GM19240 (cell line): ENCODE results near the gene CFAP157.
"Not testable (repeated sequence)": the region's sequence is repeated elsewhere in the genome, so short reads cannot be mapped to it uniquely, and the experiment has no call there.

Experiments used
- DNase-seq: peaks from one replicate; pipeline ENCODE4 v3.0.0; 2011; ENCODE audit warnings: low spot score; ENCODE audit not compliant: insufficient read length

CFAP157 gene

DNA sequence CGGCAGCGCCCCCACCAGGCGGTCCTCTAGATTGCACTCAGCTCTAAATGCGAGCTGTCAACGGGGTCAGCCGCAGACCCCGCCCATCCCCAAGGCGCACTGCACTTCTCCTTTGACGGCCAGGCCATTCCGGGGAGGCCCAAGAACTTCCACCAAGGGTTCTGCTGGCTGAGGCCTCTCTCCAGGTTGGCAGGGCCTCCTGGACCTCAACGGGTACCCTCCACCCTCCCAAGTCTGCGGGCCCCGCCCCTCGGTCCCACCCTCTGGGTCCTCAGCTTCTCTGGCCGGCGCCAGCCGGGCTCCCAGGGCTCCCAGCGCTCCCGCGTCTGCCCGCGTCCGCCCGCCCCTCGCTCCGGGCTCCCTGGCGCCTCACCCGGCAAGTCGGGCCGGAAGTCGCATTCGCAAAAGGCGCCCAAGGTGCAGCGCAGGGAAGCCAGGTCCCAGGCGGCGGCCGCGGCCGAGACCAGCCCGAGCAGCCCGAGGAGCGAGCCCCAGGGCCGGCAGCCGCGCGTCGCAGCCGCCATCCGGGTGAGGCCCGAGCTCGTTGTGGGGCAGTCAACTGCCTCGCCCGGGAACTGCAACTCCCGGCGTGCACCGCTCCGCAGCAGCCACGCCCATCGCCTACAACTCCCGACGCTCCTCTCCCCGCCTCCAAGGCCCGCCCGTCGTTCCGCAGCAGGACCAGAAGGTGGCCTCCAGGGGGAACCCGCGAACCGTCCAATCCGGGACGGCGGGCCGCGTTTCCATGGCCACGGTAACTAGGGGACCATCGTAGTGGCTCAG, 28.1 kb downstream of the CFAP157 start, which contains the start of gene TOR2A:
Gene TOR2A, minus strand, starts transcription at position 548 of the 783 bp plus-strand sequence. Its CDS starts 24 bp downstream, at position 524.
- peak; percentile 99 for DNase-seq

DNA sequence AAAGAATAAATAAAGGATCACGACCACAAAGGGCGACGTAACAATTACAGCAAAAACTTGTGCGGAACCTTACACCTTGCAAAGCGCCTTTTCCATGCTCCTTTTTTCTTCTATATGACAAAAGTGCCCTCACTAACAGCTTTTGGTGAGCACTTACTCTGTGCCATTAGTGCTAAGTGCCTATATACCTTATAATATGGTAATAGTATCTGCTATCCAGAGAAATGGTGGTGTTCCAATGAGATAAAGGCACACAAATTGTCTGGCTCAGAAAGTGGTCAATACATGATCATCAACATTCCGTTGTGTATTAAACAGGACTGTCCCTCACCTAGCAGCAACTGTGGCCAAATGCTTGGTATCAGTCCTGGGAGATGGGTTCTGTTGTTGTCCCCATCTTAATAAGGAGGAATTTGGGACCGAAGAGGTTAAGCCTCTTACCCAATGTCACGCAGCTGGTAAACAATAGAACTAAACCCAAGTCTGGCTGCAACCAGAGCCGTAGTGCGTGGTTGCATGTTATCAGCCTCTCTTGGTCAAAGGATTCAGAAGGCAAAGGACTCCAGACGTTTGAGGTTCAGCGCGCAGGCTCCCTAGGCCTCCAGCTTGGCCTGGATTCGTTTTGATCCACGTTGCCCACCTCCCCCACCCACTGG, 28.9 kb downstream of the CFAP157 start:
- DNase-seq, result no peak

DNA sequence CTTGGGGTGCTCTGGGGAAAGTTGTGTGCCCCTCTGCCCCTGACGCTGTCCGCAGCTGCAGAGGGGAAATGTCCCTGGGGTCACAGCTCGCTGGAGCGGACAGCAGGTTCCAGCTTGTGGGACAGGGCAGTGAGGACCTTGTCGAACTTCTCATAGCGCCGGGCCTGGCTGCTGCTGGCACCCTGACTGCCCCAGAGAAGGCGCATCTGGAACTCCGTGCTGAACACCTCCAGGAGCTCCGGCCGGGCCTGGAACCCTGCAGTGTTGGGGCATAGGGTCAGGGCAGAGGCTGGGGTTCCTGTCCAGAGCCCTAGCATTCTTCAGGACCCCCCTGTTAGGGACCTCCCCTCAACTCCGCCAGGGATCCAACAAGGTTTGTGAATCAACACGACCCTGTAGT, 31.9 kb downstream of the CFAP157 start:
- no peak for DNase-seq

DNA sequence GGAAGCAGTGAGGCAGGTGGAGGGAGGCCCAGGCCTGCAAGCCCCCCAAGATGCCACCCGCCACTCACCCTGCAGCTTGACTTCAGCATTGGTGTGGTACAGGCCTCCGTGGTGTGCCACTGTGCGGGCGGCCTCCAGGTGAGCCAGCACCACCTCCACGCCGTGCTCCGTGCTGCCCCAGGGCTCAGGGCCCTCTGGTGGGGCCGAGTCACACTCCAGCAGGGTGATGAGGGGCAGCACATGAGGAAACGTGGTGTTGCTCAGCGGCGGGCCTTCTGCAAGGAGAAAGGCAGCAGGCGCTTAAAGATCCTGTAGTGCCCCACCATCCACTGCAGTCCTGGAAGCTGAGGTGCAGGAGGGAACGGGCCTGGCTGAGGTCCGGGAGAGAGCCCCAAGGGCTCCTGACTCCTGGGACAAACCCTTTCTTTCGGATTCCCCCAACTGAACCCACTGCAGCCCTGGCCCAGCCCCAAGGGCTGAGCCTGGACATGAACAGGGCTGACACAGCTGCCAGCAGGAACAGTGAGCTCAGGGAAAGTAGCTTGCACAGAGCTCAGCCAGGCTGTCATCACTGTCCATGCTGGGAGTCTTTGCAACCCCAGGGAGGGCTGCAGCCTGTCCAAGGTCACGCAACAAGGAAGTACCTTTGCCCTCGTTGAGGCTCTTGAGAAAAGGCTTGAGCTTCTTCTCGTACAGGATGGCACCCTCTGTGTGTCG, 33.0 kb downstream of the CFAP157 start:
- no peak for DNase-seq

DNA sequence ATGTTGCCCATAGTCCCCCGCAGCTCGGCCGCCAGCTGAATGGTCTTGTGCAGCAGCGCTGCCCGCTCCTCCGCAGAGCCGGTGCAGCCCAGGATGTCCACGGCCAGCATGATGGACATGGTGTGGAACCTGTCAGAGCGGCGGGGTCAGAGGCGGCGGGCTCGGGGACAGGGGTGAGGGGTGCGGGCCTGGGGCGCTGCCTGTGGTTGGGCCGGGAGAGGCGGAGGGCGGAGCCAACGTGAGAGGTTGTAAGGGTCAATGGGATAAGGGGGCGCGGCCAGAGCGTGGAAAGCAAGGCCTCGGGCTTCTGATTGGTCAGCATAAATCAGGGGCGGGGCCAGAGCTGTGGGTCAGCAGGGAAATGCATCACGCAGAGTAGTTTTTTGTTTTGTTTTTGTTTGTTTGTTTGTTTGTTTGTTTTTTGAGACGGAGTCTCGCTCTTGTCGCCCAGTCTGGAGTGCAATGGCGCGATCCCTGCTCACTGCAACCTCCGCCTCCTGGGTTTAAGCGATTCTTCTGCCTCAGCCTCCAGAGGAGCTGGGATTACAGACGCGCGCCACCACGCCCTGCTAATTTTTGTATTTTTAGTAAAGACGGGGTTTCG, 35.1 kb downstream of the CFAP157 start:
- no peak for DNase-seq

DNA sequence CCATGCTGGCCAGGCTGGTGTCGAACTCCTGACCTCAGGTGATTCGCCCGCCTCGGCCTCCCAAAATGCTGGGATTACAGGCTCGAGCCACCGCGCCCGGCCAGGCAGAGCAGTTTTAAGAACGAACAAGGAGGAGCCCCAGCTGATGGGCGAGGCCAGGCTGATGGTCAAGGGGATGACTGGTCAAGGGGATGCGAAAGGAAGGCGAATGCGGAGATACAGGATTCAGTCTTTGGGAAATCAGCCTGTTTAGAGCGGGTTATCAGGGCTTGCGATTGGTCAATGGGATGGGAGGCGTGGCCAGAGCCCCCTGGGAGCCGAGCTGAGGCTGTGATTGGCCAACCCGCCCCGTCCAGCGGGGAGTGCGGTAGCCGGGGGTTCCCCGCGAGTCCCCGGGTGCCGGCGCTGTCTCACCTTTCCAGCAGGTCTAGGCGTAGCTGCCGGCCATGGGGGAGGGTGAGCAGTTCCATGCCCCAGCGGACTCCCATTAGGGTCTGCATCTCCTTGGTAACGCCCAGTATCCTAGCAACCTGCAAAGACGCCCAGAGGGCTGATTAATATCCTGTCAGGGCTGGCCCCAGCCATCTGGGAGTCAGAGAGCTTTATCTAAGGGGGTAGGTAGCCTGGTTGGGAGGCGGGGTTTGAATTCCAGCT, 35.8 kb downstream of the CFAP157 start:
- DNase-seq, result no peak

DNA sequence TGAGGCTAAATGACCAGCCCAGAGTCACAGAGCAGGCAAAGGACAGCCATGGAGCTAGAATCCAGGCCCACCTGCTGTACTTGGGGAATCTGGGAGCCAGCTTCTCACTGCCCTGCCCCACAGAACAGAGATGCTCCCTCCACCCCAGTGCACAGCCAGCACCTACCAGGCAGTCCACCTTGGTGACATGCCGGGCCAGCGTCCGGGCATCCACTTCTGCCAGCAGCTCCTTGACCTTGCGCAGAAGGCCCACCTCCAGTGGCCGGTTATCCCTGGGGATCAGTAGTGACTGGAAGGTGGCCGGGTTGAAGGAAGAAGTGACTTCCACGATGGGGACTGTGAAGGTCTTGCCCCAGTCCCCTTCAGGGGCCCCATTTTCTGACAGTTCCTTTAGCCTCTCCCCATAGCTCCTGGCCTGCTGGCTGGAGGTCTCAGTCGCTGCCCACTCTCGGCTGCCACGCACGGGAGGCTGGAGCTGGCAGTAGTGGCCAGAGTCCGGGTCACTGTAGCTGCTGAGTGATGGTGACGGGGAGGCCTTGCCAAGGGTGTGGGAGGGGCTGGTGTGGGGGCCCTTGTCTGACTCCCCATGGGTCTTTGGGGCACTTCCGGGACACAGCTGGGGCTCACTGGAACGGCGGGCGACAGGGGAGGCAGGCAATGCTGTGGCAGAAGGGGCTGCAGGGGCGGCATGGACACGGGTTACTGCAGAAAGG, 37.8 kb downstream of the CFAP157 start:
- DNase-seq, result no peak

DNA sequence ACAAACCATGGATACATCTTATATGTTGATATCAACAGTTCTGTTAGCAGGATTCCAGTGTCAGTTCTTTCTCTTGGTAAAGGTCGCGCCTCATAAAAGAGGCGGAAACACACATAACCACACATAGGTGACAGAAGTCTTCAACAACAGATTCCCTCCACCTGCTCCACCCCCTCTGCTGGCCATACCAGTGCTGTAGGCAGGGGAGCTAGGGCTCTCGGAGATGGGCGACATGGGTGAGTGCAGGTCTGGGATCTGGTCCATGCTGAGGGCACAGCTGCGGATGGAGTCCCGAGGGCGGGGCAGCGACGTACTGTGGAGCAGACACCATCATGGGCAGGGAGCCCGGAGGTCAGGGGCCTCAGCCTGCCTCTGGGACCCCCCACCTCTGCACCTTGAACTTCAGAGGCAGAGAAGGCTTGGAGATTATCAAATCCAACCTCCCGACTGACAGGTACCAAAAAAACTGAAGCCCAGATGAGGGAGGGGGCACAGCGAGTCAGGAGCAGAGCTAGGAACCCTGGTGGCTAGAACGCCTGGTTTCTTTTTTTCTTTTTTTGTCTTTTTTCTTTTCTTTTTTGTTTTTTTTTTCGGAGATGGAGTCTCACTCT, 40.3 kb downstream of the CFAP157 start:
- no peak for DNase-seq

DNA sequence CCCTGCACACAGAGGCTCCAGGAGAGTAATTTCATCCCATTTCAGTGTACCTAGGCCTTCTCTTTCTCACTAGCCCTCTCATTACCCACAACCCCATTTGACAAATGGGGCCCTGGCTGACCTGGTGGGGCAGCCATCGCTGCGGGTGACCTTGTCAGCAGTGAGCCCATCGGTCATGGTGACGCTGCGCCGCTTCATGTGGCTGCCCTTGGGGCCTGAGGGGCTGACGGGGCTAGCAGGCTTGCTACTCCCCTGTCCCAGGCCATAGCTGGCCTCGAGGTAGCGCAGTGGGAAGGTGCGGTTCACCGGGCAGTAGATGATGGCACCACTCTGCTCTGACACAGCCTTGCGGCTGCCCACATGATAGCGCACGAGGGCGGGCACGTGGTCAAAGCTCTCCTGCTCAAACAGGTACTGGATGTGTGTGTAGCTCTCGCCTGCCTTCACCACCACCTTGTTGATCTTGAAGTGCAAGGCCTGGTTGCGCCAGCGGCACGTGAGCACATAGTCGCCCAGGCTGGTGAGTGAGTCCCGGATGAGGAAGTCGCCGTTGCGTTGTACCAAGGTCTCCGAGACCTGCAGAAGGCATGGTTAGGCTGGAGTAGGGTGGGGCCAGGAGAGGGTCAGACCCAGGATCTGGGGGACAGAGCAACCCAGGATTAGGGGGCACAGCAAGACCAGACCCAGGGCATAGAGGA, 42.5 kb downstream of the CFAP157 start:
- DNase-seq, result no peak

DNA sequence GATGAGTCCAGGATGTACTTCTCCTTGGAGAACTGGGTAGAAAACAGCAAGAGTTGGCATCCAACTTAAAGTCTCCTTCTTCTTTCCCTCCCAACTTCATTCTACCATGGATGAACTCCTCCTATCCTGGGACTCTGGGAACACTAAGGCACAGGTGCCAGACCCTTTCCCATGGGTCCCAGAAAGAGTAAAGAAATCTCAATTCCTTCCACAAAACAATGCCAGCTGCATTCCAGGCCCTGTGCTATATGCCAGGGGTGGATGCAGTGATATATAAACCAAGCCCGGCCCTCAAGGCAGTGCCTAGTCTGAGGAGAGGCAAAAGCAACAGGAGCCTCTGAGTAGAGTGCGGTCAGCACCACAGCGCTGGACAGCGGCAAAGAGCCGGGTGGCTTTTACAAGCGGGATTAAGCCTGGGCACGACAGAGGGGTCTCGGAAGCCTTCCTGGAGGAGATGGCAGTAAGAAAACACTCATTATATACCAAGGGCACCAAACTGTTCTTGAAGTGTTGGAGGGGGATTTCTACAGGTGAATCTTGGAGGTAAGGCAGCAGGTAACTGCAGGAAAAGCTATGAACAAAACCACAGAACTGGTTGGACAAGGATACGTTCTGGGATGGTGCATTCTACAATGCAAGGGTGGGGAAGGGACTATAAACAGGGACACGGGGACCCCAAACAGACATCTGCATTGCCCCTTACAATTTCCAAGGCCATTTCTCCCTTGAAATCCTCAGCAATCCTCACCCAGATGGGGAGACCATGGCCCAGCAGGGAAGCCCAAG, 44.7 kb downstream of the CFAP157 start:
- DNase-seq, result no peak

DNA sequence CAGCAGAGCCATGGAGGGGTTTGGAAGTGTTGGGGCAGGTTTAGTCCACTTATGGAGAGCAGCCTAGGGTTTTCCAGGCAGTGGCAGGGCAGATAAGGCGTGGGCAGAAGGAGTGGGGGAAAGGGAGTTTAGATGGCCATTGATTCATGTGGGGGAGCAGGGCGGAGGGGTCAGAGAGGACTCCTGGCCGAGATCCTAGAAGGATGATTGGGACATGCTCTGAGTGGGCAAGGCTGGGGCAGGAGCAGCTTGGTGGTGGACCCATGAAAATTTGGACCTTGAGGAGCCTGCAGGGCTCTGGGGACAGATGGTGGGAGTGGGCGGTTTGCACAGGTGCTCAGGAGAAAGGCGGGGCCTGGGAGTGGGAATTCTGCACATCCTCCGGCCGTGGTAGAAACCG, 46.4 kb downstream of the CFAP157 start:
- no peak for DNase-seq

DNA sequence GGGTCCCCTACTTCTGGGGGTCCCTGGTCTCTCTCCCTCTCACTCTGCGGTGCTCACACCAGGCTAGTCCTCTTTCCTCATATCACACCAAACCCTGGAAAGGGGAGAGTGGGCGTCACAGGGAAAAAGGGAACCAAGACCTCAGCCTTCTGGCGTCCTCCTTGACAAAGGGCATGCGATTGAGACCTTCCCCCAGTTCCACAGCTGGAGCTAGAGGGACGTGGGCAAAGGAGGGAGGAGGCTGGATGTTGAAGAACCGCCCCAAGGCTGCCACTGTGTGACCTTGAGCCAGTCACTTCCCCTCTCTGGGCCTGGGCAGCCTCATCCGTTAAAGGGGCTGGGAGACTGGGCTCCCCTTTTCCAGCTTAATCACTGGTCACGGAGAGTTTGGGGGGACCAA, 46.8 kb downstream of the CFAP157 start:
- DNase-seq, result no peak

DNA sequence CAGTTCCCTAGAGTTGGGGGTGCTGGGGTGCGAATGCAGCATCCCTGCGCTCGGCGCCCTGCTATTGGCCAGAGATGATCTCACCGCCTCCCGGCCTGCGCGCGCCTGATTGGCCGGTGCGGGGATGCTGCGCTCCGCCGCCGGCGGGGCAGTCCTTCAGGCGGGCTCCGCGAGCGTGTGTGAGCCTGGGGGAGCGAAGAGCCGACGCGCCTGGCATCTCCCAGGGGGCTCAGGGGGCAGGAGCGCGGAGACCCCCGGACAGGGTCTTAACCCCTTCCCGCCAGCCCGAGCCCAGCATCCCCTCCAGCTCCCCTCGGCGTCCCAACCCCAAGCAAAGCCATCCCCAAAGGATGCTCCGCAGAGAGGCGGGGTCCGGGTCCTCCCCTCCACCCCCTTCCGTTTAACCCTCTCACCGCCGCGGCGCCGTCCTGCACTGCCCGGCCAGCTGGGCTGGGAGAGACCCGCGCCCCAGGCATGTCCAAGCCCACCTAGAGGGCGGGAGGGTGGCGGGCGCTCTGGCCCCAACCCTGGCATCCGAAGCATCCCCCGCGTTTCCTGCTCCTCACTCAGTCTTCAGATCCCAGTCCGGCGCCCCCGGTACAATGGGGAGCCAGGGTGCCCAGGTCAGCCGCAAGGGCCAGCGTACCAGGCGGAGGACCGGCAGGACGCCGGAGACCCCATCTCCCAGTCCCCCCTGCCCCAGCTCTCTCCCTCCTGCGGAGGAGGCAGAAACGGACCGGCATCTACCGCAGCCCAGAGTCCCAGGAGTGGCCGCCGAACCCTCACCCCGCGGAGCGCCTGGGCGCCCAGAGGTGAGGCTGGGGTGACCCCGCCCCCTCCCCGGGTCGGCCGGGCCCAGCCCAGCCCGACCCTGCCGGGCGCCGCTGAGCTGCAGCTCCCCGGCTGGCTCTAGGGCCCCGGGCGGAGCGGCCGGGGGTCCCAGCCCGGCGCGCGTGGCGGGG, 47.6 kb downstream of the CFAP157 start:
- DNase-seq, result no peak

DNA sequence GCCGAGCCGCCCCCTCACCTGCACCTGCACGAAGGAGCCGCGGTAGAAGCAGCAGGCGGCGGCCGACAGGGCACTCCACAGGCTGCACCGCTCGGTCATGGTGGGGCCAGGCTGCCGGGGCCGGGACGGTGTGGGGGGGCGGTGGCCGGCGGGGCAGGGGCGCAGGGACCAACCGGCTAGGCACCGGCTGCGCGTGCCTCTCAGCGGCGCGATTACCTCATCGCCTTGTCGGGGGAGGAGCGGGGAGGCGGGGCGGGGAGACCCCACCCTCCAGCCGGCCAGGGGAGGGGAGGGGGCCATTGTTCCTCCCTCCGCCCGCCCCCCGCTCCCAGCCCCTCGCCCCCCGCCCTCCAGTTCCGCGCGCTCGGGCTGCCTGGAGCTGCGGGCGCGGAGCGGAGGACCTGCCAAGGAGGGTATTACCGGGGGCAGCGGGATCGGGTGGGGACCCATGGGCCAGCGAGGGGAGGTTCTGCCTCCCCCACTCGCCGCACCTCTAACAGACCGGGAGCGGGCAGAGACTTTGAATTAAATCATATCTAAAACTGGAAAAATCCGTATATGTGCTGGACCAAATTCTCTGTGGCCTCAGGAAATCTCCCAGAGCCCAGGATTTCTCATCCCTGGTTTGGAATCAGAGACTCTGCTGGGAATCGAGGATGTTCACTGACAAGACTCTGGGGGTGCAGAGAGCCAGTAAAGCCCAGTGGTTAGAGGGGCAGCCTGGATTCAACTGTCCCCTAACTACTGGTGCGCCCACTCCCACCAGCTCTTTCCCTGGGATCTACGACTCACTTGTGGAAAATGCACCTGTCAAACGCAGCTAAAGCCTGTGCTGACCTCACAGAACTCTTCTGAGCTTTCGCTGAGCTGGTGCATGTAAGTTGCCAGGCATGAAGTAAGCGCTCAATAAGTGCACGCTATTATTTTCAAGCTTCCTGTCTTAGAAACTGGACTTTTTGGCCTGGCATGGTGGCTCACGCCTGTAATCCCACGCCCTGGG, 48.6 kb downstream of the CFAP157 start:
- no peak for DNase-seq

DNA sequence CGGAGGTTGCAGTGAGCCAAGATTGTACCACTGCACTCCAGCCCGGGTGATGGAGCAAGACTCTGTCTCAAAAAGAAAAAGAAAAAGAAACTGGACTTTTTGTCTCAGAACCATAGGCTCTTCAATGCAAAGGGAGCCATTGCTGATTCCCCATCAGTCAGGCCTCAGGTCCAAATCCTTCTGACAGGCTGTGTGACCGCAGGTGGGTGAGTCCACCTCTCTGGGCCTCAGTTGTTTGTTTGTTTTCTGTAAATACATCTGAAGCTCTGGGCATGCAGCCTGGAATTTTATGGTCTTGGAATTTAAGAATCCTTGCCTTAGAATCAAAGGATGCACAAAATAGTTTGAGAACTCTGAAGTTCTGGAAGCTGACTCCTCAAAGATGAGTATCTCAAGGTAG, 49.4 kb downstream of the CFAP157 start:
- DNase-seq, result no peak

DNA sequence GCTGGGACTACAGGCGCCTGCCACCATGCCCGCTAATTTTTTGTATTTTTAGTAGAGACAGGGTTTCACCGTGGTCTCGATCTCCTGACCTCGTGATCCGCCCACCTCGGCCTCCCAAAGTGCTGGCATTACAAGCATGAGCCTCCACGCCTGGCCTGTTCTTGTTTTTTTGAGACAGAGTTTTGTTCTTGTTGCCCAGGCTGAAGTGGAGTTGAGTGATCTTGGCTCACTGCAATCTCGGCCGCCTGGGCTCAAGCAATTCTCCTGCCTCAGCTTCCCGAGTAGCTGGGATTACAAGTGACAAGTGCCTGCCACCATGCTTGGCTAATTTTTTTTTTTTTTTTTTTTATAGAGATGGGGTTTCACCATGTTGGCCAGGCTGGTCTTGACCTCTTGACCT, 50.0 kb downstream of the CFAP157 start:
- not testable (repeated sequence) for DNase-seq
